Neuron (in vitro differentiated cells): Measurements from ENCODE around the gene MAPK8IP3.
"Not testable (repeated sequence)": the region's sequence is repeated elsewhere in the genome, so short reads cannot be mapped to it uniquely, and the experiment has no call there.

Experiments used
- H2AFZ ChIP-seq: one replicate; pipeline ENCODE4 v1.6.1; 2013; ENCODE audit warnings: low read depth, mild to moderate bottlenecking, inconsistent platforms, low read length, moderate library complexity
- H3K27me3 ChIP-seq: one replicate; pipeline ENCODE4 v1.6.1; 2013; ENCODE audit warnings: low read length; ENCODE audit not compliant: insufficient read depth
- H3K36me3 ChIP-seq: one replicate; pipeline ENCODE4 v1.6.1; 2013; ENCODE audit warnings: low read length; ENCODE audit not compliant: insufficient read depth
- H3K4me1 ChIP-seq: one replicate; pipeline ENCODE4 v1.6.1; 2013; ENCODE audit warnings: low read length; ENCODE audit not compliant: insufficient read depth
- H3K4me3 ChIP-seq: 2 replicates; pipeline ENCODE4 v1.5.1; 2013; ENCODE audit warnings: mild to moderate bottlenecking, low read length, moderate library complexity
- H3K9me3 ChIP-seq: one replicate; pipeline ENCODE4 v1.6.1; 2013; ENCODE audit warnings: low read length

The MAPK8IP3 gene

DNA sequence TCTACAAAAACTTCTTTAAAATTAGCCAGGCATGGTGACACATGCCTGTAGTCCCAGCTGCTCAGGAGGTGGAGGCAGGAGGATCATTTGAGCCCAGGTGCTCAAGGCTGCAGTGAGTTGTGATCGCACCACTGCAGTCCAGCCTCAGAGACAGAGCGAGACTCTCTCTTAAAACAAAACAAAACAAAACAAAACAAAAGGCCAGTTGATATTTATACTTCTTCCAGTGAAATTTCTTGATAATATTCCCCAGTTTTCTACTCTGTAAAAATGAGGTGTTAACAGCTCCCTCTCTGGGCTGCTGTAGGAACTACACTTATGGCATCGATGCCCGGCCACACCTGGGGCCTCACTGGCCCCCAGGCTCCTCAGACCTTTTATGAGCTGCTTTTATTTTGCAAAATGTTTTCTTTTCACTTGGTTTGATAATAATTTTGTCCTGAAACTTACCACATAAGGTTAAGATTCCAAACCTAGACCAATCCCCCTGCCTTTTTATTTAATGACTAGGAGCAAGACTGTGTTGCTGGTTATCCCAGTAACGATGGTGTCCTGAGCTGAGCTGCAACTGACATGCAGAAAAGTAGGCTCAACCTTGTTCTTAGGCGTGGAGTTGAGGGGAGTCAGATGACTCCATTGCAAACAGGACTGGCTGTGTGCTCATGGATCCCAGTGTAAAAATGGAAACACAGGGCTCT lies 17.6 kb downstream of the MAPK8IP3 start:
- H3K9me3 ChIP-seq, result no peaks in the 10 kb centered on the region
- H3K27me3 ChIP-seq, result no peaks in the 10 kb centered on the region
- no peaks in the 10 kb centered on the region for H3K4me1 ChIP-seq
- peaks cover 35% of the 10 kb centered on the region for H3K36me3 ChIP-seq
- H2AFZ ChIP-seq, result no peak overlapping the region
- no peak overlapping the region for H3K4me3 ChIP-seq

DNA sequence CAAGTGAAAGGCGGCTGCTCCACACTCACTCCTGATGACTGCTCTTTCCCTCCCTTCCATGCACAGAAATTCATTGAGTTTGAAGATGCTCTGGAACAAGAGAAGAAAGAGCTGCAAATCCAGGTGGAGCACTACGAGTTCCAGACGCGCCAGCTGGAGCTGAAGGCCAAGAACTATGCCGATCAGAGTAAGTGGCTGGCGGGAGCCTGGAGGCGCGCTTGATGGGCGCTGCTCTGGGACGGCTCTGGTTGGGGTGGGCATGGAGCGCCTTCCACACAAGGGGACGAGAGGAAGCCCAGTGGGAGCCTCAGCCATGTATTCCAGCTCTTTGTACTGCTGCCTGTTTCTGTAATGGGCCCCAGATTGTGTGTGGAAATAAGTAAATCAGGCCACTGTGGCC lies 18.5 kb downstream of the MAPK8IP3 start:
- Histone ChIP-seq H3K9me3 (no peaks in the 10 kb centered on the region), H3K4me3 (no peak overlapping the region), H3K36me3 (peaks cover 44% of the 10 kb centered on the region), H2AFZ (no peak overlapping the region), H3K27me3 (no peaks in the 10 kb centered on the region), H3K4me1 (no peaks in the 10 kb centered on the region)

DNA sequence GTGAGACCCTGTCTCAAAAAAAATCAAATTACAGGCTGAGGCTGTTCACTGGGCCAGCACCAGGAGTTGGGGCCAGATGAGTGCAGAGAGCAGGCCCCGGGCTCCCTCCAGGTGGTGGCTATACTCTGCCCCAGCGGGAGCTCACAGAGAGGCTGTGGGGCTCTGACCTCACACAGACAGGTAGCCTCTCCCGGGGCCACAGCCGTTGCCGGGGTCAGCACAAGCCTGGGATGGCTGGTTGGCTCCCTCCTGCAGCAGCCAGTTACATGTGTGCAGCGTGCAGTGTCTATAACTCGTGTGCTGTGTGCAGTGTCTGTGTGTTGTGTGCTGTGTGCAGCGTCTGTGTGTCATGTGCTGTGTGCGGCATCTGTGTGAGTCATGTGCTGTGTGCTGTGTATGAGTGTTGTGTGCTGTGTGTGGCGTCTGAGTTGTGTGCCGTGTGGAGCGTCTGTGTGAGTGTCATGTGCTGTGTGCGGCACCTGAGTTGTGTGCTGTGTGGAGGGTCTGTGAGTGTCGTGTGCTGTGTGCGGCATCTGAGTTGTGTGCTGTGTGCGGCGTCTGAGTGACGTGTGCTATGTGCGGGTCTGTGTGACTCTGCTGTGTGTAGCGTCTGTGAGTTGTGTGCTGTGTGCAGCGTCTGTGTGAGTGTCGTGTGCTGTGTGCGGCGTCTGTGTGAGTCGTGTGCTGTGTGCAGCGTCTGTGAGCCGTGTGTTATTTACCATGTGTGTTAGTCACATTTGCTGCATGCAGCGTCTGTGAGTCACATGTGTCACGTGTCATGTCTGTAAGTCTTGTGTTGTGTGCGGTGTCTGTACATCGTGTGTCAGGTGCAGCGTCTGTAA lies 20.9 kb downstream of the MAPK8IP3 start:
- Histone ChIP-seq H2AFZ (no peak overlapping the region), H3K27me3 (no peaks in the 10 kb centered on the region), H3K4me3 (no peak overlapping the region), H3K9me3 (no peaks in the 10 kb centered on the region), H3K4me1 (no peaks in the 10 kb centered on the region), H3K36me3 (peaks cover 51% of the 10 kb centered on the region)

DNA sequence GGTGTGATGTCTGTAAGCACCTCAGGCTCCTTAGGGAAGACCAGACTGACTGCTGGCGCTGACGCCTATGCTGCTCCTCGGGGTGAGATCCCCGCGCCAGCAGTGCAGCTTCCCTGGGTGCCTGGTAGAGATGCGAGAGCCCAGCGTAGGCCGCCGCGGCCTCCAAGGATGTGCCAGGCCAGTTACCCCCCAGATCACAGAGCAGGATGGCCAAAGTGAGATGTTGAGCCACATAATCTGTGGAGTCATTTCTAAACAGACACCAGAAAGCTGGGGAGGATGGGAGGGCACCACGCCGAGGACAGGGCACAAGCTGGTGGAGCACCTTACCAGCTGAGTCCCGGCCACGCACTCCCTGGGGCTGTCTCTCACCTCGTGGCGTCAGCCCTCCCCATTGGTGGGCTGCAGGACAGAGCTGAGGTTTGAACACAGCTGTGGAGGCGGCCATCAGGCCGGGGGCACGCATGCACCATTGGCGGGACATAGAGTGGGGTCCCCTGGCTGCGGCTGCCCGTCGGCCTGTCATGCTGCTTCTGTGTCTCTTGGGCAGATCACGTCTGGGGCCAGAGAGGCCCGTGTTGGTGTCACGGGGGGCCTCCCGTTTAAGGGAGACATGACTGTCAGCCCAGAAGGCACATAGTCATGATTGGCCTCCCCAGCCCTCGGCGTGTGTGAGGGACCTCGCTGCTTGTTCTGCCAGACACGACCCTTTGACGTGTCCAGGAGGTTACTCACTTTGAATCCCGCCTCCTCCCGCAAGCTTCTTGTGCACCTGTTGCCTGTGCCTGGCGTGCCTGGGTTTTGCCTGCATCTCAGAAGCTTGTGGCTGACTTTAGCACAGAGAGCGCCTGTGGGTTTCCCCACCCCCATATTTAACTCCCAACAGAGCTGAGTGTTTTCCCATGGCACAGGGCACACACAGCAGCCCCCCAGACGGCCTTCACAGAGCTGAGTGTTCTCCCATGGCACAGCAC lies 21.9 kb downstream of the MAPK8IP3 start:
- Histone ChIP-seq H3K36me3 (peaks cover 61% of the 10 kb centered on the region), H3K4me3 (no peak overlapping the region), H3K9me3 (no peaks in the 10 kb centered on the region), H2AFZ (no peak overlapping the region), H3K4me1 (no peaks in the 10 kb centered on the region), H3K27me3 (no peaks in the 10 kb centered on the region)

DNA sequence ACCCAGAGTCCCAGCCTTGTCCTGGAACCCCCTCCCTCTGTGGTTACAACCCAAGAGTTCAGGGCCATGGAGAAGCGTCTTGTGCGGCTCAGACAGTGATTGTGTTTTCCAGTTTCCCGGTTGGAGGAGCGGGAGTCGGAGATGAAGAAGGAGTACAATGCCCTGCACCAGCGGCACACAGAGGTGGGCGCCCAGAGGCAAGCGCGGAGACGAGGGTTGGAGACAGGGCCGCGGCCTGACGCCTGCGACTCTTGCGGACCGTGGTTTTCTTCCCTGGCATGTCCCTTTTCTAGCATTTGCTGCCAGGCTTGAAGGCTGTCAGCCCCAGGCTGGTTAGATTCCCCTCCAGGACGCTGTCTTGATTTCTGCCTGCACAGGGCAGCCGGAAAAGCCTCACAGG lies 23.0 kb downstream of the MAPK8IP3 start:
- peaks cover 71% of the 10 kb centered on the region for H3K36me3 ChIP-seq
- H3K4me1 ChIP-seq, result no peaks in the 10 kb centered on the region
- no peak overlapping the region for H3K4me3 ChIP-seq
- no peaks in the 10 kb centered on the region for H3K27me3 ChIP-seq
- no peak overlapping the region for H2AFZ ChIP-seq
- no peaks in the 10 kb centered on the region for H3K9me3 ChIP-seq

DNA sequence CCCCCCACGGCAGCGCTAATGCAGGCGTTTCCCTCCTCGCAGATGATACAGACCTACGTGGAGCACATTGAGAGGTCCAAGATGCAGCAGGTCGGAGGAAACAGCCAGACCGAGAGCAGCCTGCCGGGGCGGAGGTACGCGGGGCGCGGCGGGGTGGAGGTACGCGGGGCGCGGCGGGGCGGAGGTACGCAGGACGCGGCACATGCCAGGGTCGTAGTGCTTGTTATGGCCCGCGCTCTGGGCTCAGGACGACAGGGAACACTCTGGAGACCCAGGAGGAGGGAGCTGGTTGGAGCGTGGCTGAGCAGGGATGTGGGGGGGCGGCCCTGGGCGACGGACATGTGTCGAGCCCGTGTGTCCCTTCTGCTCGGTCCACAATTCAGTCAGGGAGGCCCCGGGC lies 23.4 kb downstream of the MAPK8IP3 start:
- Histone ChIP-seq H3K9me3 (no peaks in the 10 kb centered on the region), H3K4me1 (no peaks in the 10 kb centered on the region), H3K27me3 (no peaks in the 10 kb centered on the region), H3K4me3 (no peak overlapping the region), H2AFZ (no peak overlapping the region), H3K36me3 (peaks cover 72% of the 10 kb centered on the region)

DNA sequence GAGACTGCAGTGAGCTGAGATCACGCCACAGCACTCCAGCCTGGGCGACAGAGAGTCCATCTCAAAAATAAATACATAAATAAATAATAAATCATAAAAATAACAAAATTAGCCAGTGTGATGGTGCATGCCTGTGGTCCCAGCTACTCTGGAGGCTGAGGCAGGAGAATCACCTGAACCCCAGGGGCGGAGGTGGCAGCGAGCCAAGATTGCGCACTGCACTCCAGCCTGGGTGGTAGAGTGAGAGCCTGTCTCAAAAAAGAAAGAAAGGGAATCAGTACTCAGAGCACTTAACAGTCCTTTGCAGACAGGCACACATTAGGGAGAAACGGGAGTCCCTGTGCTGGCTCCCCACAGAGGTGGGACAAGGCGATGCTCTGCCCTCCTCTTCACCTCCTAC lies 25.1 kb downstream of the MAPK8IP3 start:
- H3K27me3 ChIP-seq, result no peaks in the 10 kb centered on the region
- H3K4me1 ChIP-seq, result no peaks in the 10 kb centered on the region
- peaks cover 10% of the 10 kb centered on the region for H3K9me3 ChIP-seq
- no peak overlapping the region for H3K4me3 ChIP-seq
- H2AFZ ChIP-seq, result no peak overlapping the region
- H3K36me3 ChIP-seq, result peaks cover 71% of the 10 kb centered on the region

DNA sequence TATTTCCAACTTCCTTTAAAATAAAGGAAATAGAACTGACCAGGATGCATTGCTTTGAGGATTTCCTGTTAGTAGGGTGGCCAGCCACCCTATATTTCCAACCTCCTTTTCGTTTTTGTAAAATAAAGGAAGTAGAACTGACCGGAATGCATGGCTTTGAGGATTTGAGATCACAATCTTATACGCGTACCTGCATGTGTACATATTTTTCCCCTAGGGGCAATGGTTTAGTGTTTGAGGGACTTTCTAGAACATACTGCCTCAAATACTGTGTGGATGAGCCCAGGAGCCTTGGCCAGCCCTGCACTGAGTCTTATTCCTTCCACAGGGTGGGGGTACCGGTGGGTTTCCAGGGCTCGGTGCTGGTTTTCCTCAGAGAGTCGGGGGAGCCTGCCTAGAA lies 25.6 kb downstream of the MAPK8IP3 start:
- Histone ChIP-seq H3K4me1 (no peaks in the 10 kb centered on the region), H3K36me3 (peaks cover 67% of the 10 kb centered on the region), H3K4me3 (no peak overlapping the region), H3K9me3 (peaks cover 10% of the 10 kb centered on the region), H2AFZ (no peak overlapping the region), H3K27me3 (no peaks in the 10 kb centered on the region)

DNA sequence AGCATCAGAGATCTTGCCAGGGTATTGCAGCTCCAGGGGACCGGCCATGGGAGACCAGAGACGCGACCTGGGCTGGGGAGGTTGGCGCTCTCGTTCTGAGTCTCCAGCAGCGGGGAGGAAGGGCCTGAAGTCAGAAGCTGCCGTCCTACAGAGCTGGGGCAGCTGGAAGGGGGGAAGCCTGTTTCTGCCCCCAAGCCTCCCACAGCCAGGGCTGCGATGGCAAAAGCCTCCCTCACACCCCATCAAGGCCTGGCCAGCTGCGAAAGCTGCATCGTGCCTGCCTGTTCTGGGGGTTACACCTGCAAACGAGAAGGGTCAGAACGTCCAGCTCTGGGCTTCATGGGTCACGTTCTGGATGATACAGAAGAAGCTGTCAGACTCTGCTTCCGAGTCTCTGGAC lies 26.1 kb downstream of the MAPK8IP3 start:
- Histone ChIP-seq H3K4me1 (no peaks in the 10 kb centered on the region), H3K9me3 (peaks cover 10% of the 10 kb centered on the region), H3K4me3 (no peak overlapping the region), H2AFZ (no peak overlapping the region), H3K36me3 (peaks cover 62% of the 10 kb centered on the region), H3K27me3 (no peaks in the 10 kb centered on the region)

DNA sequence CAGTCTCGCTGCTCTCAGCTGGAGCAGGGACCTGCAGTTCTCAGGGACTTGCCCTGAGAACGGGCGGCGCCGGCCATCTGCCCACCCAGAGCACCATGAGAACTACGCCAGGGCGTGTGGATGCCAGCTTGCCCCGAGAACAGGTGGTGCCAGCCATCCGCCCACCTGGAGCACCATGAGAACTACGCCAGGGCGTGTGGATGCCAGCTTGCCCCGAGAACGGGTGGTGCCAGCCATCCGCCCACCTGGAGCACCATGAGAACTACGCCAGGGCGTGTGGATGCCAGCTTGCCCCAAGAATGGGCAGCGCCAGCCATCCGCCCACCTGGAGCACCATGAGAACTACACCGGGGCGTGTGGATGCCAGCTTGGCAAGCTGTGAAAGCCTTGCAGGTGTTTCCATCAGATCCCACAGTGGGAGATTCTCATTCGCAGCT lies 26.6 kb downstream of the MAPK8IP3 start:
- H3K9me3 ChIP-seq, result peaks cover 10% of the 10 kb centered on the region
- peaks cover 57% of the 10 kb centered on the region for H3K36me3 ChIP-seq
- H3K4me1 ChIP-seq, H2AFZ ChIP-seq, H3K27me3 ChIP-seq, H3K4me3 ChIP-seq: not testable (repeated sequence)

DNA sequence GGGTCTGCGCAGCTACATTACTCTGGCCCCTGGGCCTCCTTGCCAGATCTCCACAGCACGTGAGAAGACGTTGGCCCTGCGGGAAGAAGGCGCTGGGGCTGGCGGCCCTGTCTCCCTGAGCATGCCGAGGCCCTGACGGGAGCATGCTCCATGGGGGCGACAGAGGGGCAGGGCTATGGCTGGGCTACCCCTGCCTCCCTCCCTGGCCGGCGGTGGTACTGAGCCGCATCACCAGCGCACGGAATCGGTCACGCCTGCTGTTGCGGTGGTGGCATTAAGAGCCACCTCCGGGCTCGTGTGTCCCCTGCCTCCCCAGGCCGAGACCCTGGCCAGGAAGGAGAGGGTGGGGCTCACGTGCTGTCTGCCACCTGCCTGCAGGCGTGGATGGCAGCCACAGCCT lies 28.1 kb downstream of the MAPK8IP3 start:
- Histone ChIP-seq H2AFZ (no peak overlapping the region), H3K27me3 (no peaks in the 10 kb centered on the region), H3K4me3 (no peak overlapping the region), H3K36me3 (peaks cover 43% of the 10 kb centered on the region), H3K9me3 (peaks cover 13% of the 10 kb centered on the region), H3K4me1 (no peaks in the 10 kb centered on the region)

DNA sequence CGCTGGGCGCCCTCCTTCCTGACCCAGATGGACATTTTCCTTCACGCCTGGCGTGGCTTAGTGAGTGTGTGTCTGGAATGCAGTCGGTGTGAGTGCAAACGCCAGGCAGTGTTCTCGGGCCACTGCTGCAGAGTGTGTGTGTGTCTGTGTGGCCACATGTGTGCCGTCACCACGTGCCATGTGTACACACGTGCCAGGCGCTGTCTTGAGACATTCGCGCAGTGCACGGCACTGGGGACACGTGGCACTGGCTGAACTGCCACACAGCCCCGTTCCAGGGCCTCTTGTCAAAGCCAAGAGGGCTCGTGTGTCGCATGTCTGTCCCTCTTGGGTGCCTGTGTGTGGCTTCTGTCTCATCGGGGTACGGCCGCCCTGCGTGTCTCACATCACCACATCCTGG lies 28.8 kb downstream of the MAPK8IP3 start:
- H3K4me1 ChIP-seq, result no peaks in the 10 kb centered on the region
- H3K27me3 ChIP-seq, result no peaks in the 10 kb centered on the region
- H2AFZ ChIP-seq, result no peak overlapping the region
- H3K9me3 ChIP-seq, result peaks cover 13% of the 10 kb centered on the region
- H3K4me3 ChIP-seq, result no peak overlapping the region
- H3K36me3 ChIP-seq, result peaks cover 37% of the 10 kb centered on the region

DNA sequence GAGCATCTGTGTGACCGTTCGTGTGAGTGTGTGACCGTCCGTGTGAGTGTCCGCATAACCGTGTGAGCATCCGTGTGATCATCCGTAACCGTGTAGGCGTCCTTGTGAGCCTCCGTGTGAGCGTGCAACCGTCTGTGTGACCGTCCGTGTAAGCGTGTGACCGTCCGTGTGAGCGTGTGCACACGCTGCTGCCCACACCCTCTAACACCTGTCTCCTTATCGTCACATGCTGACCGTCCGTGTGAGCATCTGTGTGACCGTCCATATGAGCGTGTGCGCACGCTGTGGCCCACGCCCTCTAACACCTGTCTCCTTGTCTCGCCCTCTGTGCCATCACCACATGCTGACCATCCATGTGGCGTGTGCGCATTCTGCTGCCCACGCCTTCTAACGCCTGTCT lies 34.2 kb downstream of the MAPK8IP3 start:
- H3K4me1 ChIP-seq, result no peaks in the 10 kb centered on the region
- peaks cover 15% of the 10 kb centered on the region for H3K36me3 ChIP-seq
- peaks cover 9% of the 10 kb centered on the region for H3K9me3 ChIP-seq
- no peak overlapping the region for H3K4me3 ChIP-seq
- H2AFZ ChIP-seq, result no peak overlapping the region
- H3K27me3 ChIP-seq, result no peaks in the 10 kb centered on the region
